ENCODE results near the gene TBCD.

DNA sequence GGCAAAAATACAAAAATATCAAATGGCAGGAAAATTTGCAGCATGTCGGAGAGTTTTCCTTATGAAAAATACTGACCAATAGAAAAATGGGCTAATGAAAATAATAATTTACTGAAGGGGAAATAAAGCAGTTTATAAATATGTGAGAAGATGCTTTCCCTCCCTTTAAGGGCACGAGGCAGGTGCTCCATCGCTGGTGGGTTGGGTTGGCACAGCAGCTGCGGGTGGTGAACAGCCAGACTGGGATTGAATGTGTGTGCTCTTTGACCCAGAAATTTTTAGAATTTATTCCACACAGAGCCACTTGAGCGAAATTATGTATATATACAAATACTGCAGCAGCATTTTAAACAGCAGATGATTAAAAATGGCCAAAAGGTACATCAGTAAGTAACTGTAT lies 197.1 kb downstream of the TBCD start:
- TF ChIP-seq MYC (IDR thresholded peaks at IDR 0.05; ENCODE audit: low read depth, low read length) (no peak), MYC (CRISPR knock-in tag; IDR thresholded peaks at IDR 0.05; ENCODE audit: borderline replicate concordance, low read depth) (no peak), EP300 (IDR thresholded peaks at IDR 0.05; ENCODE audit: low read length) (no peak), SMC3 (conservative IDR thresholded peaks at IDR 0.05; ENCODE audit: insufficient read depth, low read depth, low read length) (no peak), HES1 (IDR thresholded peaks at IDR 0.05; ENCODE audit: low read depth) (no peak), HDAC3 (IDR thresholded peaks at IDR 0.05; ENCODE audit: borderline replicate concordance, partially characterized antibody) (no peak), CEBPB (tag; IDR thresholded peaks at IDR 0.05) (no peak), CC2D1A (IDR thresholded peaks at IDR 0.05) (no peak), CTCF (IDR thresholded peaks at IDR 0.05 in 2 of 3, conservative IDR thresholded peaks at IDR 0.05 in 1 of 3; ENCODE audit: insufficient read depth in 2 of 3, low read depth in 1 of 3, low read length in 3 of 3) (no peak)
- TF ChIP-seq, protein P1, sequence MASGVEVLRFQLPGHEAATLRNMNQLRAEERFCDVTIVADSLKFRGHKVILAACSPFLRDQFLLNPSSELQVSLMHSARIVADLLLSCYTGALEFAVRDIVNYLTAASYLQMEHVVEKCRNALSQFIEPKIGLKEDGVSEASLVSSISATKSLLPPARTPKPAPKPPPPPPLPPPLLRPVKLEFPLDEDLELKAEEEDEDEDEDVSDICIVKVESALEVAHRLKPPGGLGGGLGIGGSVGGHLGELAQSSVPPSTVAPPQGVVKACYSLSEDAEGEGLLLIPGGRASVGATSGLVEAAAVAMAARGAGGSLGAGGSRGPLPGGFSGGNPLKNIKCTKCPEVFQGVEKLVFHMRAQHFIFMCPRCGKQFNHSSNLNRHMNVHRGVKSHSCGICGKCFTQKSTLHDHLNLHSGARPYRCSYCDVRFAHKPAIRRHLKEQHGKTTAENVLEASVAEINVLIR (CRISPR knock-in tag; IDR thresholded peaks at IDR 0.05): no peak
